Heart left ventricle (tissue), 16 donors: Measurements from ENCODE around the gene C16orf92. TPM values are rescaled to one million over a fixed set of nuclear protein-coding genes. Genes with fewer than 3 reads are reported as not detected.

ENCODE experiments used
- ATAC-seq, 4 donors: fragments of 200-7000 bp; cut with Tn5 transposase; one replicate each; pipeline ENCODE4 v1.9.1; 2020 to 2022; ENCODE audit warnings: moderate library complexity in 4 of 4, mild to moderate bottlenecking in 3 of 4, moderate number of reproducible peaks in 1 of 4
- DNase-seq, 5 donors: peaks; one replicate each; pipeline ENCODE4 v3.0.0-alpha.2; 2020
- H3K27ac ChIP-seq, 12 donors: fragments of 200-600 bp; sonication (generic) in 4 of 12; one replicate each; pipeline versions ENCODE4 v1.5.0 to v1.8.0; 2016 to 2022; ENCODE audit warnings: mild to moderate bottlenecking in 2 of 12
- H3K27me3 ChIP-seq, 9 donors: fragments of 200-600 bp; sonication (generic) in 2 of 9; one replicate each; pipeline versions ENCODE4 v1.5.1 to v1.8.0; 2016 to 2022; ENCODE audit warnings: mild to moderate bottlenecking in 3 of 9
- H3K36me3 ChIP-seq, 9 donors: fragments of 200-600 bp; sonication (generic) in 2 of 9; one replicate each; pipeline versions ENCODE4 v1.5.0 to v1.8.0; 2018 to 2022; ENCODE audit warnings: mild to moderate bottlenecking in 2 of 9
- H3K4me1 ChIP-seq, 12 donors: fragments of 200-600 bp; sonication (generic) in 4 of 12; one replicate each; pipeline versions ENCODE4 v1.5.0 to v1.8.0; 2016 to 2022; ENCODE audit warnings: mild to moderate bottlenecking in 3 of 12
- H3K4me3 ChIP-seq, 12 donors: fragments of 200-600 bp; sonication (generic) in 4 of 12; one replicate each; pipeline versions ENCODE4 v1.5.0 to v1.8.0; 2017 to 2022; ENCODE audit warnings: mild to moderate bottlenecking in 9 of 12, moderate library complexity in 4 of 12
- H3K9me3 ChIP-seq, 12 donors: fragments of 200-600 bp; sonication (generic) in 4 of 12; one replicate each; pipeline versions ENCODE4 v1.5.0 to v1.8.0; 2016 to 2022; ENCODE audit warnings: mild to moderate bottlenecking in 1 of 12
- CTCF ChIP-seq, 12 donors: fragments of 200-600 bp; sonication (generic) in 4 of 12; IDR thresholded peaks; one replicate each; pipeline versions ENCODE4 v1.5.0 to v1.8.0; 2018 to 2022; ENCODE audit warnings: antibody characterized with exemption in 12 of 12, mild to moderate bottlenecking in 5 of 12
- POLR2A ChIP-seq, 2 donors: fragments of 450-650 bp; IDR thresholded peaks; one replicate each; pipeline ENCODE4 v1.6.1; 2017; ENCODE audit warnings: antibody characterized with exemption in 2 of 2, mild to moderate bottlenecking in 2 of 2, moderate library complexity in 2 of 2
- WGBS, 4 donors: extraction: QIAGEN DNeasy Blood & Tissue Kit in 2 of 4; methylation state at CpG; one replicate each; pipeline versions ENCODE4 v1.1.5 to v1.1.7; 2013 to 2018; 5-methylcytosine and 5-hydroxymethylcytosine counted together
- intact Hi-C, 10 donors: fragments of 100-400 bp; cut with DNase I; formaldehyde crosslinking; loops; one replicate each; pipeline versions ENCODE4 v1.11.1 to v1.14.2; 2022
- polyA plus RNA-seq, 2 donors: library from polyadenylated mRNA; stranded (reverse); fragments of 200-250 nt; gene quantifications; one replicate each; pipeline ENCODE4 v1.2.3, GENCODE V29; 2013
- total RNA-seq, 9 donors: library from RNA; depleted of rRNA in 2 of 9; stranded (reverse); fragments of >200 nt in 2 of 9; fragmentation: NEBNext Ultra II Directional in 3 of 9; extraction: Animal tissue kit (Norgen Biotek cat#: 25700) in 3 of 9; gene quantifications; one replicate each; pipeline versions ENCODE4 v1.1.0 to v1.2.4, GENCODE V29; 2016 to 2023
- donor health status: ischemic (EF 13 %, LVEDD 7.1; RV severe dilation, severe dysfunction).
- donor health status: healthy with polysubstance abuse.
- donor health status: DM: no; HTN: yes; CAD: no.
- donor health status: DM: no; HTN: no; CAD: no.
- donor health status: ischemic (EF 25% LVEDD 6.9; RV normal size, moderate dysfunction).
- donor health status: ischemic (EF 25% LVEDD 5.7; RV mildly dilated, moderate dysfunction).
- donor health status: healthy.
- donor health status: DM: yes; HTN: yes; CAD: no.
- donor health status: ischemic (EF 35%, LVEDD 5.7; RV mildly dilated, moderate dysfunction).
- donor health status: nonischemic (EF 11% LVEDD 7.7; RV severe dilation, severe dysfunction).
- donor health status: DM: yes; HTN: yes; CAD: no.
- donor health status: PGD.
- donor health status: ischemic (EF 29% LVEDD 5.4; RV normal size, mild dysfunction).
- donor health status: nonischemic (EF 23%, LVEDD 6.1; RV moderate dilation, normal function).

C16orf92 gene
- total and polyA plus RNA-seq, 11 donors = not detected

GRCh38 chr16:30063278-30063892 is 40.4 kb downstream of the C16orf92 start:
- no peaks in the 10 kb centered on the region for H3K27me3 ChIP-seq
- WGBS, 4 donors = 47 to 59% (median 56%) methylated on average over 10 to 12 of the region's 12 CpGs
- H3K27ac ChIP-seq = peak overlapping the region; percentile 92 to 100 (median 99)
- H3K4me3 ChIP-seq = peak overlapping the region in 11 of 12 donors; percentile 78 to 99 (median 91)
- peaks cover 0 to 43% (median 37%) of the 10 kb centered on the region in 12 donors for H3K4me1 ChIP-seq
- DNase-seq (no peak), ATAC-seq (no peak)
- no peaks in the 10 kb centered on the region for H3K9me3 ChIP-seq
- peaks cover 0 to 23% (median 16%) of the 10 kb centered on the region in 9 donors for H3K36me3 ChIP-seq
- TF ChIP-seq CTCF (IDR thresholded peaks at IDR 0.05) (no peak), POLR2A (IDR thresholded peaks at IDR 0.05) (no peak)
- intact Hi-C loops = loop anchor here in 4 of 10 donors (5.0 to 10.0 kb wide), 5 partner anchors 59 to 461 kb away; partner anchors contain the start of genes MAPK3 (in 2 of the 4), HIRIP3 (in 1 of the 4), INO80E (in 1 of the 4) and ZNF768 (in 1 of the 4)

GRCh38 chr16:30063893-30064728 is 41.1 kb downstream of the C16orf92 start:
- H3K36me3 ChIP-seq = peaks cover 0 to 30% (median 24%) of the 10 kb centered on the region in 9 donors
- H3K27ac ChIP-seq = peak overlapping the region; percentile 92 to 100 (median 99)
- ATAC-seq = peak; percentile 34 to 57 (median 55)
- H3K9me3 ChIP-seq = no peaks in the 10 kb centered on the region
- H3K27me3 ChIP-seq = no peaks in the 10 kb centered on the region
- H3K4me1 ChIP-seq = peaks cover 0 to 51% (median 44%) of the 10 kb centered on the region in 12 donors
- intact Hi-C loops = loop anchor here in 4 of 10 donors (2.0 to 10.0 kb wide), 6 partner anchors 58 to 595 kb away; partner anchors contain the start of genes MAPK3 (in 2 of the 4), FBRS (in 1 of the 4), HIRIP3 (in 1 of the 4) and INO80E (in 1 of the 4)
- DNase-seq = peak; percentile 75 to 91 (median 86)
- 6 to 15% (median 8%) methylated on average over 15 to 27 of the region's 27 CpGs for WGBS, 4 donors
- H3K4me3 ChIP-seq = peak overlapping the region; percentile 53 to 99 (median 90)
- peak in 1 of 2 donors; percentile 58 for TF ChIP-seq POLR2A (IDR thresholded peaks at IDR 0.05)
- peak in 9 of 12 donors; percentile 23 to 63 (median 39) for TF ChIP-seq CTCF (IDR thresholded peaks at IDR 0.05)

- peaks cover 0 to 36% (median 30%) of the 10 kb centered on the region in 9 donors for H3K36me3 ChIP-seq
- H3K4me1 ChIP-seq = peaks cover 0 to 57% (median 50%) of the 10 kb centered on the region in 12 donors
- H3K27ac ChIP-seq = peak overlapping the region; percentile 92 to 100 (median 99)
- peak overlapping the region; percentile 53 to 99 (median 90) for H3K4me3 ChIP-seq
- WGBS, 4 donors = 0 to 1% (median 0%) methylated on average over 10 to 25 of the region's 25 CpGs
- ATAC-seq = peak in 1 of 4 donors; percentile 0
- no peaks in the 10 kb centered on the region for H3K9me3 ChIP-seq
- no peaks in the 10 kb centered on the region for H3K27me3 ChIP-seq
- TF ChIP-seq POLR2A (IDR thresholded peaks at IDR 0.05) = peak in 1 of 2 donors; percentile 39
- TF ChIP-seq CTCF (IDR thresholded peaks at IDR 0.05) = no peak
- DNase-seq = peak in 1 of 5 donors; percentile 48
- intact Hi-C loops = loop anchor here in 4 of 10 donors (1.0 to 10.0 kb wide), 8 partner anchors 28 to 594 kb away; partner anchors contain the start of genes MAPK3 (in 2 of the 4), FBRS (in 1 of the 4), HIRIP3 (in 1 of the 4) and INO80E (in 1 of the 4)
Observed at GRCh38 chr16:30064729-30065101, 41.7 kb downstream of the C16orf92 start.
